KOPT-K1 (cell line): Measurements from ENCODE around the gene EXOC4.
"Not testable (repeated sequence)": the region's sequence is repeated elsewhere in the genome, so short reads cannot be mapped to it uniquely, and the experiment has no call there.

ENCODE experiments used
- H3K27ac ChIP-seq: fragments of 200-600 bp; sonication (generic); 2 replicates; pipeline ENCODE4 v1.5.1; 2016; ENCODE audit warnings: antibody characterized with exemption, mild to moderate bottlenecking, low read depth, low read length; ENCODE audit not compliant: poor library complexity, severe bottlenecking
- H3K36me3 ChIP-seq: fragments of 200-600 bp; sonication (generic); 2 replicates; pipeline ENCODE4 v1.5.1; 2017; ENCODE audit warnings: antibody characterized with exemption, mild to moderate bottlenecking, low read length, moderate library complexity; ENCODE audit not compliant: insufficient read depth
- H3K9me3 ChIP-seq: fragments of 200-600 bp; sonication (generic); 2 replicates; pipeline ENCODE4 v1.5.1; 2017; ENCODE audit warnings: antibody characterized with exemption, low read length, mild to moderate bottlenecking; ENCODE audit not compliant: insufficient read depth, poor library complexity, severe bottlenecking

The EXOC4 gene

GRCh38 chr7:133255486-133255885, 2.6 kb downstream of the EXOC4 start:
- H3K9me3 ChIP-seq: no peaks in the 10 kb centered on the region
- H3K27ac ChIP-seq: no peak overlapping the region

GRCh38 chr7:133258174-133258573, 5.3 kb downstream of the EXOC4 start:
- H3K27ac ChIP-seq: no peak overlapping the region
- no peaks in the 10 kb centered on the region for H3K9me3 ChIP-seq
- no peaks in the 10 kb centered on the region for H3K36me3 ChIP-seq

More at GRCh38 chr7:133255486-133255885, 2.6 kb downstream of the EXOC4 start:
- no peaks in the 10 kb centered on the region for H3K36me3 ChIP-seq

- no peaks in the 10 kb centered on the region for H3K9me3 ChIP-seq
- no peaks in the 10 kb centered on the region for H3K36me3 ChIP-seq
- H3K27ac ChIP-seq: no peak overlapping the region
These were observed 12.9 kb downstream of the EXOC4 start for GRCh38 chr7:133265821-133266220.

- Histone ChIP-seq H3K9me3 (no peaks in the 10 kb centered on the region), H3K27ac (peak overlapping the region; percentile 33), H3K36me3 (no peaks in the 10 kb centered on the region)
These were observed 15.5 kb downstream of the EXOC4 start for GRCh38 chr7:133268355-133268754.

- peaks cover 27% of the 10 kb centered on the region for H3K36me3 ChIP-seq
- H3K9me3 ChIP-seq: no peaks in the 10 kb centered on the region
- H3K27ac ChIP-seq: no peak overlapping the region
These were observed 19.5 kb downstream of the EXOC4 start for GRCh38 chr7:133272336-133272735.

- no peak overlapping the region for H3K27ac ChIP-seq
These were observed 20.3 kb downstream of the EXOC4 start for GRCh38 chr7:133273227-133273626.

GRCh38 chr7:133274265-133274664, 21.4 kb downstream of the EXOC4 start:
- H3K27ac ChIP-seq: no peak overlapping the region
- H3K36me3 ChIP-seq: peaks cover 42% of the 10 kb centered on the region
- H3K9me3 ChIP-seq: no peaks in the 10 kb centered on the region

More at GRCh38 chr7:133273227-133273626, 20.3 kb downstream of the EXOC4 start:
- no peaks in the 10 kb centered on the region for H3K9me3 ChIP-seq
- H3K36me3 ChIP-seq: peaks cover 35% of the 10 kb centered on the region

- no peak overlapping the region for H3K27ac ChIP-seq
- no peaks in the 10 kb centered on the region for H3K9me3 ChIP-seq
- H3K36me3 ChIP-seq: peaks cover 45% of the 10 kb centered on the region
These were observed 22.1 kb downstream of the EXOC4 start for GRCh38 chr7:133275008-133275407.

GRCh38 chr7:133275446-133276095, 22.7 kb downstream of the EXOC4 start:
- Histone ChIP-seq H3K9me3 (no peaks in the 10 kb centered on the region), H3K27ac (no peak overlapping the region), H3K36me3 (peaks cover 50% of the 10 kb centered on the region)

GRCh38 chr7:133278975-133279374, 26.1 kb downstream of the EXOC4 start:
- not testable (repeated sequence) for H3K9me3 ChIP-seq, H3K27ac ChIP-seq
- peaks cover 55% of the 10 kb centered on the region for H3K36me3 ChIP-seq

GRCh38 chr7:133282094-133282493, 29.2 kb downstream of the EXOC4 start:
- Histone ChIP-seq H3K27ac (no peak overlapping the region), H3K36me3 (peaks cover 37% of the 10 kb centered on the region), H3K9me3 (no peaks in the 10 kb centered on the region)

GRCh38 chr7:133284092-133284491, 31.2 kb downstream of the EXOC4 start:
- Histone ChIP-seq H3K36me3 (peaks cover 28% of the 10 kb centered on the region), H3K9me3 (no peaks in the 10 kb centered on the region), H3K27ac (no peak overlapping the region)

GRCh38 chr7:133288970-133289369, 36.1 kb downstream of the EXOC4 start:
- no peaks in the 10 kb centered on the region for H3K9me3 ChIP-seq
- peaks cover 43% of the 10 kb centered on the region for H3K36me3 ChIP-seq
- no peak overlapping the region for H3K27ac ChIP-seq

GRCh38 chr7:133290041-133290440, 37.2 kb downstream of the EXOC4 start:
- Histone ChIP-seq H3K36me3 (peaks cover 43% of the 10 kb centered on the region), H3K27ac (no peak overlapping the region), H3K9me3 (no peaks in the 10 kb centered on the region)

- H3K36me3 ChIP-seq: peaks cover 43% of the 10 kb centered on the region
- no peaks in the 10 kb centered on the region for H3K9me3 ChIP-seq
- H3K27ac ChIP-seq: no peak overlapping the region
These were observed 37.9 kb downstream of the EXOC4 start for GRCh38 chr7:133290676-133291333.

- Histone ChIP-seq H3K9me3 (no peaks in the 10 kb centered on the region), H3K36me3 (peaks cover 37% of the 10 kb centered on the region), H3K27ac (no peak overlapping the region)
These were observed 39.8 kb downstream of the EXOC4 start for GRCh38 chr7:133292631-133293030.
